SU-DHL-6 (cell line): ENCODE measurements around the gene EPB41L4A.

Experiments used
- H2AFZ ChIP-seq: fragments of 200-600 bp; sonication (generic); 2 replicates; pipeline ENCODE4 v1.6.1; 2014; ENCODE audit warnings: low read depth, mild to moderate bottlenecking, moderate library complexity, mixed read lengths, antibody characterized with exemption, low read length; ENCODE audit not compliant: severe bottlenecking
- H3F3A ChIP-seq: fragments of 200-600 bp; shearing (Covaris generic); 2 replicates; pipeline ENCODE4 v1.6.0; 2016; ENCODE audit warnings: antibody characterized with exemption, mild to moderate bottlenecking; ENCODE audit not compliant: insufficient read depth
- H3K27ac ChIP-seq: fragments of 200-600 bp; sonication (generic); 2 replicates; pipeline ENCODE4 v1.5.1; 2016; ENCODE audit warnings: low read depth, mild to moderate bottlenecking, low read length, moderate library complexity, mixed read lengths
- H3K27me3 ChIP-seq: fragments of 200-600 bp; sonication (generic), shearing (Covaris generic); 2 replicates; pipeline ENCODE4 v1.6.0; 2014; ENCODE audit warnings: mild to moderate bottlenecking, low read length
- H3K36me3 ChIP-seq: fragments of 200-600 bp; sonication (generic); 2 replicates; pipeline ENCODE4 v1.6.1; 2014; ENCODE audit warnings: mild to moderate bottlenecking, low read length, mixed read lengths
- H3K4me2 ChIP-seq: fragments of 300-600, 200-600 bp; shearing (Covaris generic), sonication (generic); 2 replicates; pipeline ENCODE4 v1.6.0; 2014; ENCODE audit warnings: low read length, low read depth, mild to moderate bottlenecking; ENCODE audit not compliant: poor library complexity, severe bottlenecking
- H3K4me3 ChIP-seq: fragments of 200-600 bp; sonication (generic); 2 replicates; pipeline ENCODE4 v1.5.1; 2014; ENCODE audit warnings: antibody characterized with exemption, low read length, mild to moderate bottlenecking, mixed read lengths; ENCODE audit not compliant: insufficient read depth, poor library complexity, severe bottlenecking
- H3K79me2 ChIP-seq: fragments of 200-600 bp; sonication (generic); 2 replicates; pipeline ENCODE4 v1.6.1; 2014; ENCODE audit warnings: mild to moderate bottlenecking, low read length, moderate library complexity; ENCODE audit not compliant: insufficient read depth
- H3K9ac ChIP-seq: fragments of 200-600 bp; sonication (generic); 2 replicates; pipeline ENCODE4 v1.7.0; 2014; ENCODE audit warnings: mild to moderate bottlenecking, low read length
- H3K9me2 ChIP-seq: fragments of 200-600 bp; sonication (generic); replicated peaks from 2 replicates; pipeline ENCODE4 v1.6.1; 2014; ENCODE audit warnings: low read length; ENCODE audit not compliant: insufficient read depth
- H3K9me3 ChIP-seq: fragments of 200-600 bp; sonication (generic); 2 replicates; pipeline ENCODE4 v1.6.1; 2014; ENCODE audit warnings: low read length, mixed read lengths; ENCODE audit not compliant: insufficient read depth
- H4K20me1 ChIP-seq: fragments of 200-600 bp; sonication (generic); 2 replicates; pipeline ENCODE4 v1.6.1; 2014; ENCODE audit warnings: low read depth, mild to moderate bottlenecking, antibody characterized with exemption, low read length, moderate library complexity, mixed read lengths
- EZH2phosphoT487 ChIP-seq: fragments of 200-600 bp; sonication (generic), shearing (Covaris generic); conservative IDR thresholded peaks from 2 replicates; pipeline ENCODE4 v1.6.1; 2018; ENCODE audit warnings: mild to moderate bottlenecking, antibody characterized with exemption, low read length, moderate library complexity, mixed read lengths
- TF ChIP-seq, protein P1 (sequence below): fragments of 200-600 bp; sonication (generic); IDR thresholded peaks from one replicate; pipeline ENCODE4 v1.5.1; 2017; ENCODE audit warnings: antibody characterized with exemption, mild to moderate bottlenecking, low read length, moderate library complexity; ENCODE audit not compliant: insufficient read depth, poor library complexity, severe bottlenecking

Gene EPB41L4A

DNA sequence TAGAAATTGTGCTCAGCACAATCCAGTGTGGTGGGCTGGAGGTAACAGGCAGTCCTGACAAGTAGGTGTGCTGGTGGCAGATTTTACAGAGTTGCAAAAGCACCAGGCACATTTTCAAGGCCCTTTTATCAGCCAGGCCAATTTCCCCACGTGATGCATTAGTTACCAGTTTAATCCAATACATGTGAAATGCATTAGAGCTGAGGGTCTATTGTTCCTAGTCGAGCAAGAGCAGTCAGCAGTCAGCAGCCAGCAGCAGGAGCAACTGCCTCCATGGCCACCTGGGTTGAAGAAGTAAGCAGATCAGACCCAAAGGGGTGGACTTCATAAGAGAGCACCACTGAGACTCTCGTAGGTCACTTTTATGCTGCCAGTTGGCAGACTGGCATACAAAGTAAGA, 76.7 kb downstream of the EPB41L4A start:
- Histone ChIP-seq H3K79me2 (no peaks in the 10 kb centered on the region), H4K20me1 (no peaks in the 10 kb centered on the region), H3K36me3 (no peaks in the 10 kb centered on the region), H3K4me3 (no peak overlapping the region), H3K27me3 (no peaks in the 10 kb centered on the region), H3F3A (no peaks in the 10 kb centered on the region), H3K9ac (no peak overlapping the region), H3K4me2 (no peak overlapping the region), H3K9me3 (no peaks in the 10 kb centered on the region), H3K27ac (no peak overlapping the region), H2AFZ (no peak overlapping the region), H3K9me2 (no peaks in the 10 kb centered on the region)
- no peak for TF ChIP-seq EZH2phosphoT487
- TF ChIP-seq, protein P1, sequence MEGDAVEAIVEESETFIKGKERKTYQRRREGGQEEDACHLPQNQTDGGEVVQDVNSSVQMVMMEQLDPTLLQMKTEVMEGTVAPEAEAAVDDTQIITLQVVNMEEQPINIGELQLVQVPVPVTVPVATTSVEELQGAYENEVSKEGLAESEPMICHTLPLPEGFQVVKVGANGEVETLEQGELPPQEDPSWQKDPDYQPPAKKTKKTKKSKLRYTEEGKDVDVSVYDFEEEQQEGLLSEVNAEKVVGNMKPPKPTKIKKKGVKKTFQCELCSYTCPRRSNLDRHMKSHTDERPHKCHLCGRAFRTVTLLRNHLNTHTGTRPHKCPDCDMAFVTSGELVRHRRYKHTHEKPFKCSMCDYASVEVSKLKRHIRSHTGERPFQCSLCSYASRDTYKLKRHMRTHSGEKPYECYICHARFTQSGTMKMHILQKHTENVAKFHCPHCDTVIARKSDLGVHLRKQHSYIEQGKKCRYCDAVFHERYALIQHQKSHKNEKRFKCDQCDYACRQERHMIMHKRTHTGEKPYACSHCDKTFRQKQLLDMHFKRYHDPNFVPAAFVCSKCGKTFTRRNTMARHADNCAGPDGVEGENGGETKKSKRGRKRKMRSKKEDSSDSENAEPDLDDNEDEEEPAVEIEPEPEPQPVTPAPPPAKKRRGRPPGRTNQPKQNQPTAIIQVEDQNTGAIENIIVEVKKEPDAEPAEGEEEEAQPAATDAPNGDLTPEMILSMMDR = no peak

- no peaks in the 10 kb centered on the region for H3K27me3 ChIP-seq
- TF ChIP-seq, protein P1 = no peak
- TF ChIP-seq EZH2phosphoT487 = no peak
Observed at GRCh38 chr5:112339761-112340160, 79.3 kb downstream of the EPB41L4A start.

GRCh38 chr5:112338681-112339337, 80.3 kb downstream of the EPB41L4A start:
- H4K20me1 ChIP-seq = no peaks in the 10 kb centered on the region
- no peak for TF ChIP-seq EZH2phosphoT487
- TF ChIP-seq, protein P1 = no peak
- no peaks in the 10 kb centered on the region for H3K9me2 ChIP-seq
- no peaks in the 10 kb centered on the region for H3K9me3 ChIP-seq
- no peak overlapping the region for H3K27ac ChIP-seq
- H3K4me2 ChIP-seq = no peak overlapping the region
- H3K9ac ChIP-seq = no peak overlapping the region
- no peaks in the 10 kb centered on the region for H3F3A ChIP-seq
- no peaks in the 10 kb centered on the region for H3K27me3 ChIP-seq
- no peak overlapping the region for H3K4me3 ChIP-seq
- H2AFZ ChIP-seq = no peak overlapping the region
- H3K36me3 ChIP-seq = no peaks in the 10 kb centered on the region
- no peaks in the 10 kb centered on the region for H3K79me2 ChIP-seq

More at GRCh38 chr5:112339761-112340160, 79.3 kb downstream of the EPB41L4A start:
- Histone ChIP-seq H2AFZ (no peak overlapping the region), H3F3A (no peaks in the 10 kb centered on the region), H4K20me1 (no peaks in the 10 kb centered on the region), H3K9me3 (no peaks in the 10 kb centered on the region), H3K27ac (no peak overlapping the region), H3K9ac (no peak overlapping the region), H3K4me3 (no peak overlapping the region), H3K79me2 (no peaks in the 10 kb centered on the region), H3K4me2 (no peak overlapping the region), H3K9me2 (no peaks in the 10 kb centered on the region), H3K36me3 (no peaks in the 10 kb centered on the region)
